ENCODE measurements around the gene MAML1. TPM values are rescaled to one million over a fixed set of nuclear protein-coding genes. Genes with fewer than 3 reads are reported as not detected.
A peak's percentile ranks its signal among the peaks of the same experiment; 100 is the strongest.

Gene MAML1
- total and polyA plus RNA-seq, 10 of the 15 experiments (the other 5 are each of a cell fraction or from before 2014, with no cell fraction given) = 0.42 to 23.9 (median 7.3) TPM

DNA sequence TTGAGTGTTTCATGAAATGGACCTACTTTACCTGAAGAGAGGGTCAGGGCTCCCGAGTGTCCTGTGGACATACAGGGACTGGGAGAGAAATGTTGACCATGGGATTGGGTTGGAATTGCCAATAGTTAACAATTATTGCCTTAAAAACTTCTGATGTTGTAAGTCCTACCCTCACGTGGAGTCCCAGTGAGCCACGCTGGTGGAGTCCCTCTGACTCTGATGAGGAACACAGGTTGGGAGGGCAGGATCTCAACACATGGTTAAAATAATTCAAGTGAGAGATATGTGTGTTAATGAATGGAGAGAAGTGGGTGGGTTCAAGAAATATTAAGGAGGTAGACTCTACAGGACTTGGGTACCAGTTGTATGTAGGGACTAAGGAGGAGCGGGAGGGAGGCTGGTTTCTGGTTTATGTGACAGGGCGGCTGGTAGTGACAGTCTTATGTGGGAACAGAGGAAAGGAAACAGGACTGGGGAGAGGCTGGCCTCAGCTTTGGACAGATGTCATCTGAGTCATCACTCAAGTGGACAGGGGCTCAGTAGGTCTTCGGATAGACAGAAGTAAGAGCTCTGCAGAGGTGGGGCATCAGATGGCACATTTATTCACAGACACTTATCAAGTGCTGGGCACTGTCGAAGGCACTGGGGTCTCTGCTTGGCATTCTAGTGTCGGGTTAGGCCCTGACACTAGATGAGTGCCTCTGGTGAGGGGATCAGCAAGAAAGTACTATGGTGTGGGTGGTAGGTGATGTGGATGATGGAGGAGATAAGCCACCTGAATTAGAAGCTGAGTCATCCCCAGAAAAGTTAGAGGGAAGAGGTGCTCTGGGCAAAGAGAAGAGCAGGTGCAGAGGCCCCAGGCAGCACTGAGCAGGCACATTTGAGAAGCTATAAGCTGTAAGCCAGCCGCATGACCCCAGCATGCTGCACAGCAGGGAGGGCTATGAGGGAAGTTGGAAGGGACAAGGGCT, 27.2 kb downstream of the MAML1 start (continued):
- TF ChIP-seq, protein P1, sequence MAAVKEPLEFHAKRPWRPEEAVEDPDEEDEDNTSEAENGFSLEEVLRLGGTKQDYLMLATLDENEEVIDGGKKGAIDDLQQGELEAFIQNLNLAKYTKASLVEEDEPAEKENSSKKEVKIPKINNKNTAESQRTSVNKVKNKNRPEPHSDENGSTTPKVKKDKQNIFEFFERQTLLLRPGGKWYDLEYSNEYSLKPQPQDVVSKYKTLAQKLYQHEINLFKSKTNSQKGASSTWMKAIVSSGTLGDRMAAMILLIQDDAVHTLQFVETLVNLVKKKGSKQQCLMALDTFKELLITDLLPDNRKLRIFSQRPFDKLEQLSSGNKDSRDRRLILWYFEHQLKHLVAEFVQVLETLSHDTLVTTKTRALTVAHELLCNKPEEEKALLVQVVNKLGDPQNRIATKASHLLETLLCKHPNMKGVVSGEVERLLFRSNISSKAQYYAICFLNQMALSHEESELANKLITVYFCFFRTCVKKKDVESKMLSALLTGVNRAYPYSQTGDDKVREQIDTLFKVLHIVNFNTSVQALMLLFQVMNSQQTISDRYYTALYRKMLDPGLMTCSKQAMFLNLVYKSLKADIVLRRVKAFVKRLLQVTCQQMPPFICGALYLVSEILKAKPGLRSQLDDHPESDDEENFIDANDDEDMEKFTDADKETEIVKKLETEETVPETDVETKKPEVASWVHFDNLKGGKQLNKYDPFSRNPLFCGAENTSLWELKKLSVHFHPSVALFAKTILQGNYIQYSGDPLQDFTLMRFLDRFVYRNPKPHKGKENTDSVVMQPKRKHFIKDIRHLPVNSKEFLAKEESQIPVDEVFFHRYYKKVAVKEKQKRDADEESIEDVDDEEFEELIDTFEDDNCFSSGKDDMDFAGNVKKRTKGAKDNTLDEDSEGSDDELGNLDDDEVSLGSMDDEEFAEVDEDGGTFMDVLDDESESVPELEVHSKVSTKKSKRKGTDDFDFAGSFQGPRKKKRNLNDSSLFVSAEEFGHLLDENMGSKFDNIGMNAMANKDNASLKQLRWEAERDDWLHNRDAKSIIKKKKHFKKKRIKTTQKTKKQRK (IDR thresholded peaks at IDR 0.05; ENCODE audit: low read depth, low read length) = no peak
- TF ChIP-seq TCF12 (IDR thresholded peaks at IDR 0.05; ENCODE audit: low read depth, low read length) (peak; percentile 60; the same call in 1 of the 2 replicates), EGR1 (IDR thresholded peaks at IDR 0.05; ENCODE audit: borderline replicate concordance in 1 of 2, low read depth in 2 of 2, low read length in 2 of 2) (no peak), POLR2AphosphoS2 (IDR thresholded peaks at IDR 0.05; ENCODE audit: low read depth, low read length) (no peak), PAX5 (IDR thresholded peaks at IDR 0.05; ENCODE audit: borderline replicate concordance, low read depth, low read length) (no peak), NFXL1 (IDR thresholded peaks at IDR 0.05; ENCODE audit: borderline replicate concordance) (no peak), EED (IDR thresholded peaks at IDR 0.05; ENCODE audit: low read depth) (peak; percentile 63), NBN (IDR thresholded peaks at IDR 0.05) (no peak), ZZZ3 (IDR thresholded peaks at IDR 0.05; ENCODE audit: control insufficient read depth, insufficient read length, low read depth) (no peak), CBX5 (IDR thresholded peaks at IDR 0.05; ENCODE audit: low read depth) (no peak), ZNF24 (IDR thresholded peaks at IDR 0.05) (no peak), SPI1 (IDR thresholded peaks at IDR 0.05; ENCODE audit: borderline replicate concordance, insufficient read depth, low read depth, low read length) (no peak), BACH1 (IDR thresholded peaks at IDR 0.05; ENCODE audit: borderline replicate concordance) (no peak), MEF2B (IDR thresholded peaks at IDR 0.05; ENCODE audit: partially characterized antibody, poor library complexity, severe bottlenecking) (no peak)
- TF ChIP-seq, protein P2, sequence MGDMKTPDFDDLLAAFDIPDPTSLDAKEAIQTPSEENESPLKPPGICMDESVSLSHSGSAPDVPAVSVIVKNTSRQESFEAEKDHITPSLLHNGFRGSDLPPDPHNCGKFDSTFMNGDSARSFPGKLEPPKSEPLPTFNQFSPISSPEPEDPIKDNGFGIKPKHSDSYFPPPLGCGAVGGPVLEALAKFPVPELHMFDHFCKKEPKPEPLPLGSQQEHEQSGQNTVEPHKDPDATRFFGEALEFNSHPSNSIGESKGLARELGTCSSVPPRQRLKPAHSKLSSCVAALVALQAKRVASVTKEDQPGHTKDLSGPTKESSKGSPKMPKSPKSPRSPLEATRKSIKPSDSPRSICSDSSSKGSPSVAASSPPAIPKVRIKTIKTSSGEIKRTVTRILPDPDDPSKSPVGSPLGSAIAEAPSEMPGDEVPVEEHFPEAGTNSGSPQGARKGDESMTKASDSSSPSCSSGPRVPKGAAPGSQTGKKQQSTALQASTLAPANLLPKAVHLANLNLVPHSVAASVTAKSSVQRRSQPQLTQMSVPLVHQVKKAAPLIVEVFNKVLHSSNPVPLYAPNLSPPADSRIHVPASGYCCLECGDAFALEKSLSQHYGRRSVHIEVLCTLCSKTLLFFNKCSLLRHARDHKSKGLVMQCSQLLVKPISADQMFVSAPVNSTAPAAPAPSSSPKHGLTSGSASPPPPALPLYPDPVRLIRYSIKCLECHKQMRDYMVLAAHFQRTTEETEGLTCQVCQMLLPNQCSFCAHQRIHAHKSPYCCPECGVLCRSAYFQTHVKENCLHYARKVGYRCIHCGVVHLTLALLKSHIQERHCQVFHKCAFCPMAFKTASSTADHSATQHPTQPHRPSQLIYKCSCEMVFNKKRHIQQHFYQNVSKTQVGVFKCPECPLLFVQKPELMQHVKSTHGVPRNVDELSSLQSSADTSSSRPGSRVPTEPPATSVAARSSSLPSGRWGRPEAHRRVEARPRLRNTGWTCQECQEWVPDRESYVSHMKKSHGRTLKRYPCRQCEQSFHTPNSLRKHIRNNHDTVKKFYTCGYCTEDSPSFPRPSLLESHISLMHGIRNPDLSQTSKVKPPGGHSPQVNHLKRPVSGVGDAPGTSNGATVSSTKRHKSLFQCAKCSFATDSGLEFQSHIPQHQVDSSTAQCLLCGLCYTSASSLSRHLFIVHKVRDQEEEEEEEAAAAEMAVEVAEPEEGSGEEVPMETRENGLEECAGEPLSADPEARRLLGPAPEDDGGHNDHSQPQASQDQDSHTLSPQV (IDR thresholded peaks at IDR 0.05) = no peak
- TF ChIP-seq, protein P3, sequence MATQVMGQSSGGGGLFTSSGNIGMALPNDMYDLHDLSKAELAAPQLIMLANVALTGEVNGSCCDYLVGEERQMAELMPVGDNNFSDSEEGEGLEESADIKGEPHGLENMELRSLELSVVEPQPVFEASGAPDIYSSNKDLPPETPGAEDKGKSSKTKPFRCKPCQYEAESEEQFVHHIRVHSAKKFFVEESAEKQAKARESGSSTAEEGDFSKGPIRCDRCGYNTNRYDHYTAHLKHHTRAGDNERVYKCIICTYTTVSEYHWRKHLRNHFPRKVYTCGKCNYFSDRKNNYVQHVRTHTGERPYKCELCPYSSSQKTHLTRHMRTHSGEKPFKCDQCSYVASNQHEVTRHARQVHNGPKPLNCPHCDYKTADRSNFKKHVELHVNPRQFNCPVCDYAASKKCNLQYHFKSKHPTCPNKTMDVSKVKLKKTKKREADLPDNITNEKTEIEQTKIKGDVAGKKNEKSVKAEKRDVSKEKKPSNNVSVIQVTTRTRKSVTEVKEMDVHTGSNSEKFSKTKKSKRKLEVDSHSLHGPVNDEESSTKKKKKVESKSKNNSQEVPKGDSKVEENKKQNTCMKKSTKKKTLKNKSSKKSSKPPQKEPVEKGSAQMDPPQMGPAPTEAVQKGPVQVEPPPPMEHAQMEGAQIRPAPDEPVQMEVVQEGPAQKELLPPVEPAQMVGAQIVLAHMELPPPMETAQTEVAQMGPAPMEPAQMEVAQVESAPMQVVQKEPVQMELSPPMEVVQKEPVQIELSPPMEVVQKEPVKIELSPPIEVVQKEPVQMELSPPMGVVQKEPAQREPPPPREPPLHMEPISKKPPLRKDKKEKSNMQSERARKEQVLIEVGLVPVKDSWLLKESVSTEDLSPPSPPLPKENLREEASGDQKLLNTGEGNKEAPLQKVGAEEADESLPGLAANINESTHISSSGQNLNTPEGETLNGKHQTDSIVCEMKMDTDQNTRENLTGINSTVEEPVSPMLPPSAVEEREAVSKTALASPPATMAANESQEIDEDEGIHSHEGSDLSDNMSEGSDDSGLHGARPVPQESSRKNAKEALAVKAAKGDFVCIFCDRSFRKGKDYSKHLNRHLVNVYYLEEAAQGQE (IDR thresholded peaks at IDR 0.05; ENCODE audit: low read depth, low read length) = no peak
